G401 (cell line): ENCODE data around the gene MAGOHB. TPM values are rescaled to one million over a fixed set of nuclear protein-coding genes. Genes with fewer than 3 reads are reported as not detected.
"Not testable (repeated sequence)": the region's sequence is repeated elsewhere in the genome, so short reads cannot be mapped to it uniquely, and the experiment has no call there.

ENCODE experiments used
- DNase-seq: peaks from one replicate; pipeline ENCODE4 v3.0.0-alpha.2; 2015; ENCODE audit warnings: low spot score
- in situ Hi-C: cut with HindIII; loops from 2 replicates; pipeline ENCODE4 v1.10.0; 2016; ENCODE audit warnings: low sequenced_read_pairs, mixed read lengths
- total RNA-seq: library from RNA; depleted of rRNA; stranded (reverse); fragments of >200 nt; shearing (Covaris generic); gene quantifications from 2 replicates; pipeline ENCODE4 v1.2.3, GENCODE V29; 2014

Gene MAGOHB
- total RNA-seq, 1 experiment from 2014 or later: 31.3 TPM

- in situ Hi-C loops: no loop called here
- no peak for DNase-seq
Observed at GRCh38 chr12:10615532-10615931, 2.1 kb upstream of the MAGOHB start.

DNA sequence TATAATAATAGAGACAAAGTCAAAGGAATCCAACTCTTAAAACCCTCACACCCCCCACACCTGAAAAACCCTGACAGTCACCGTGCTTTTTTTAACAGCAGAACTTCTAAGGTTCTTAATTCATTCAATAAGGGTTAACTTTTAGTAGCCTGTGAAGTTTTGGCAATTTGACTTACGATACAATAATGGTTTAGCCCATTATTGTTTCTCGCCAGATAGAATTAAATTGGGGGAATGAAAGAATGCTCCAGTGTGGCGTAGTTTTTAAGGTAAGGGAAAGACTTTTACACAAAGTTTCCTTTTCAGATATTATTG, 604 bp upstream of the MAGOHB start:
- DNase-seq: no peak
- in situ Hi-C loops: no loop called here

- in situ Hi-C loops: no loop called here
- no peak for DNase-seq
Observed at GRCh38 chr12:10612984-10613348, 443 bp downstream of the MAGOHB start.

GRCh38 chr12:10612110-10612509, 1.3 kb downstream of the MAGOHB start:
- DNase-seq: no peak
- in situ Hi-C loops: no loop called here

DNA sequence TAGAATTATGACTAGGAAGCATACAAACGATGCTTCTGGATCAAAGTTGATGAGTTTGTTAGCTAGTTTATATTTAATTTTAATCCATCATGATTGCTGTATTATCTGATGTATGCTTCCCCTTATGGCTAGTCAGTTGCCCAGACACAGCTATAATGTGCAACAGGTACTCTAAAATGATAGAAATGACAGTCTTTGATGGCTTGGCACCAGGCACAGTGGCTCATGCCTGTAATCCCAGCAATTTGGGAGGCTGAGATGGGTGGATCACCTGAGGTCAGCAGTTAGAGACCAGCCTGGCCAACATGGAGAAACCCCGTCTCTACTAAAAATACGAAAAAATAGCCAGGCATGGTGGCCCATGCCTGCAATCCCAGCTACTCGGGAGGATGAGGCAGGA, 2.2 kb downstream of the MAGOHB start:
- in situ Hi-C loops, DNase-seq: not testable (repeated sequence)

GRCh38 chr12:10610188-10610587, 3.2 kb downstream of the MAGOHB start:
- in situ Hi-C loops: no loop called here

DNA sequence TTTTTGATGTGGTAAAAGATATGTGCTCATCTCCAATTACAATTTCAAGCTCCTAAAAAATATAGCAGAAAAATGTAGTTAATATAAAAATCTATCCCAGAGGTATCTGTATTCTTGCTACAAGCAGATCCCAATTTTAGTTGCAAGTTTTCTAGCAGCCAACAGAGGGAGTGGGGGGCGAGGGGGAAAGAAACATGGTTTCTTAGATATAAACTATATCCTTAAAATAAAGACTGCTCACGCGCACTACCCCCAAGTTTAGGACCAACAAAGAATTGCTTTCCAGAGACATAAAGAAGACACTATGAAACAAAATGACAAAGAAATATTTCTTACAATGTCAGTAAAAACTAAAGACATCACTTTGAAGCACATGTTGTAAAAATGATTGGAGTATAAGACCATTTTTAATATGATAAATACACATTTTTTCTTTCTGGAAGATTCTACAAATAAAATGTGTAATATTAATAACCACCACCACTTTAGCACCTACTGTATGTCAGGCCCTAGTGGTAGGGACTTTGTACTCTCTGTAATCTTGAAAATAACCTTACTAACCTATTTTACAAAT, 5.4 kb downstream of the MAGOHB start:
- DNase-seq: peak; percentile 2
- in situ Hi-C loops: no loop called here

More at GRCh38 chr12:10610188-10610587, 3.2 kb downstream of the MAGOHB start:
- no peak for DNase-seq

- in situ Hi-C loops: no loop called here
Observed at GRCh38 chr12:10601860-10602259, 11.5 kb downstream of the MAGOHB start.

DNA sequence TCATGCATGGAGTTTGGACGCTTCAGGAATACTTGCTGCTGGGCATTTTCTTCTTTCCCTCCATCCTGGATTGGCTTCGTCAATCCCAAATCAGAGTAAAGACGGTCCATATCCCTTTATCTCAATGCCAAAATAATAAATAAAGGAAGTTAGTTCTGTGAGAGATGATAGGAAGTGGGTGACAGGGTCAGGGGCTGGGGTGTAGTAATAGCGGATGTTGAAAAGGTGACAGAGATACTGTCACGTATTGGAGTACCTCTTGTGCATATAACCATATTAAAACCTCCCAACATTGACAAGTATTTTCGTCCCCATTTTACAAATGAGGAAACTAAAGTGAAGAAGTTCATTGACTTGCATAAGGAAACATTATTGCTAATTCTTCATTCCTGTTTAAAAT, 12.4 kb downstream of the MAGOHB start:
- in situ Hi-C loops: no loop called here
- DNase-seq: no peak

More at GRCh38 chr12:10601860-10602259, 11.5 kb downstream of the MAGOHB start:
- no peak for DNase-seq

- in situ Hi-C loops: no loop called here
Observed at GRCh38 chr12:10595881-10596280, 17.5 kb downstream of the MAGOHB start.

DNA sequence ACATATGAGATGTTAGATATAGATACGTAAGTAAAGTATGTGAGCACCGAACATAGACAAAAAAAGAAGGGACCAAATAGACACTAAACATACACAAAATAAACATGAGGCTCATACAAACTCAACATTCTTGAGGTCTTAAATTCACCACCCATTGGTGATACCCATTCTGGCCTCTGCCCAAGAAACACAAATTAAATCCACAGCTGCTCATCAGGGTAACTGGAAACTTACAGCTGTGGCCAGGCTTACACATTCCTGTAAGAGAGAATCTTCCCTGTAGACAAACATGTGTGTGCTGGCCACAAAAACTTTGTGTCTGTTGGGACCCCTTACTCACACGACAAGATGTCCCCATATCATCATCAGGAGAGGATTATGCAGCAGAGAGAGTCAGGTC, 22.4 kb downstream of the MAGOHB start:
- DNase-seq: no peak
- in situ Hi-C loops: no loop called here

More at GRCh38 chr12:10595881-10596280, 17.5 kb downstream of the MAGOHB start:
- no peak for DNase-seq

DNA sequence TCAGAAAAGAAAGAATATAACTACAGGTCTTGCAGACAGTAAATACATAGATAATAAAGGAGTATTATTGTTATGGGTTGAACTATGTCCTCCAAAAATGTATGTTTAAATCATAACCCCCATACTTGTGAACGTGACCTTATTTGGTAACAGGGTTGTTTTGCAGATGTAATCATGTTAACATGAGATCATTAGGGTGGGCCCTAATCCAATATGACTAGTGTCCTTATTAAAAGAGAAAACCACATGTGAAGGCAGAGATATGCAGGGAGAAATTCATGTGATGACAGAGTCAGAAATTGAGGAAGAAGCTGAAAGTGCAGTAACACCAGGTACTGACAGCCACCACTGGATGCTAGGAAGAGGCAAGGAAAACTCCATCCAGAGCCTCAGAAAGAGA, 29.0 kb downstream of the MAGOHB start:
- no peak for DNase-seq
- in situ Hi-C loops: no loop called here

DNA sequence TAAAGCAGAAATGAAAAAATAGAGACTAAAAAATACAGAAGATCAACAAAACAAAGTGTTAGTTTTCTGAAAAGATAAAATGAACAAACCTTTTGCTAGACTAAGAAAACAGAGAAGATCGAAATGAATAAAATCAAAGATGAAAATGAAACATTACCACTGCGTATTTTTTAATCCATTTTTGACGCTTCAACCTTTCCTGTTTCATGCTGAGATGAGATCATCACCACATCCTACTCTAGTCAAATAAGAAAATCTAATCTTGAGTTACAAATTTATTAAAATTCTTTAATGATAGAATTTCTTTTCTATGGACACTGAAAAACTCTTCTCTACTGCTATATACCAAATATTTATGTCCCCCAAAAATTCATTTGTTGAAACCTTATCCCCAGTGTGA, 30.7 kb downstream of the MAGOHB start:
- in situ Hi-C loops: no loop called here
- DNase-seq: no peak

DNA sequence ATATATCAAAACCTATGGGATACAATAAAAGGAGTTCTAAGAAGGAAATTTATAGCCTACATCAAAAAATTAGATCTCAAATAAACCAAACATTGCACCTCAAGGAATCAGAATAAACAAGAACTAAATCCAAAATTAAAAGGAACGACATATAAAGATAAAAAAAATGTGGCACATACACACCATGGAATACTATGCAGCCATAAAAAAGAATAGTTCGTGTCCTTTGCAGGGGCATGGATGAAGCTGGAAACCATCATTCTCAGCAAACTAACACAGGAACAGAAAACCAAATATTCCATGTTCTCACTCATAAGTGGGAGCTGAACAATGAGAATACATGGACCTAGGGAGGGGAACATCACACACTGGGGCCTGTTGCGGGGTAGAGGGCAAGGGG, 31.3 kb downstream of the MAGOHB start:
- DNase-seq, in situ Hi-C loops: not testable (repeated sequence)

DNA sequence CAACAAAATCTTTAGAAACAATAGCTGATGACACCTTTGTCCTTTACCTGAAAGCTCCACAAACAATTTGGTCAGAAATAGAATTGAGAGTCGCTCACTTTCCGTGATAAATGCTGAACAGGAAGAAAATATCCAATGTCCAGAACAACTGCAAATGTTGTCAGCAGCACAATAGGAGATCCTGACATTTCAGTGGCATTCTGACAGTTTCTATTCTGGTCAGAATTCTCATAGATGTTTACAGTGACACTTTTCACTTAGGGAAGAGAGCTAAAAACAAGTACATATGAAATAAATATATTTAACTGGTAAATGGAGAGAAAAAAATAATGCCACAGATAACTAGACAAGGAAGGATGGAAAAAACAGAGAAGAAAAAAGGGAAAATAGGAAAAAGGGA, 39.1 kb downstream of the MAGOHB start:
- in situ Hi-C loops: no loop called here
- DNase-seq: no peak

DNA sequence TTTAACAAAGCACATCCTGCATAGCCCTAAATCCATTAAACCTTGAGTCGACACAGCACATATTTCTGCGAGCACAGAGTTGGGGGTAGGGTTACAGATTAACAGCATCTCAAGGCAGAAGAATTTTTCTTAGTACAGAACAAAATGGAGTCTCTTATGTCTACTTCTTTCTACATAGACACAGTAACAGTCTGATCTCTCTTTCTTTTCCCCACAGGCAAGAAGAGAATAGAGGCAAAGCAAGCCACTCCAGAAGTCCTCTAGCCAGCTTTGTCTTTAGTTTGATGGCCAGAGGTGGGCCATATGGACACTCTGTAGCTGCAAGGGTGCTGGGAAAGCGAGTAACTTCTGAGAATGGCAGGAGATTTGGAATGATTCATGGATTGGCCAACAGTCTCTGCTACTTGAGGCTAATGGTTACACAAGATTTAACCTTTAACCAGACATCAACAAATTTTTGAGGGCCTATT, 41.4 kb downstream of the MAGOHB start:
- in situ Hi-C loops, DNase-seq: not testable (repeated sequence)

DNA sequence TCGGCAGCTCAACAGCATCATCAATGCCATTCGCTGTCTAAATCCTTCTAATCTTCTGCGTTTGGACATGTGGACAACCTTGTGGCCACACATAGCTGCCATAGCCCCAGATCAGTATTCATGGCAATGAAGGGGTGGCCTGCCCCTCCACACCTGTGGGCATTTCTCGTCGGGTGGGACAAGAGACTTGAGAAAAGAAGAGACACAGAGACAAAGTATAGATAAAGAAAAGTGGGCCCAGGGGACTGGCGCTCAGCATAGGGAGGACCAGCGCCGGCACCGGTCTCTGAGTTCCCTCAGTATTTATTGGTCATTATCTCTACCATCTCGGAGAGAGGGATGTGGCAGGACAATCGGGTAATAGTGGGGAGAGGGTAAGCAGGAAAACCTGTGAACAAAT, 42.3 kb downstream of the MAGOHB start:
- in situ Hi-C loops: no loop called here
- no peak for DNase-seq

DNA sequence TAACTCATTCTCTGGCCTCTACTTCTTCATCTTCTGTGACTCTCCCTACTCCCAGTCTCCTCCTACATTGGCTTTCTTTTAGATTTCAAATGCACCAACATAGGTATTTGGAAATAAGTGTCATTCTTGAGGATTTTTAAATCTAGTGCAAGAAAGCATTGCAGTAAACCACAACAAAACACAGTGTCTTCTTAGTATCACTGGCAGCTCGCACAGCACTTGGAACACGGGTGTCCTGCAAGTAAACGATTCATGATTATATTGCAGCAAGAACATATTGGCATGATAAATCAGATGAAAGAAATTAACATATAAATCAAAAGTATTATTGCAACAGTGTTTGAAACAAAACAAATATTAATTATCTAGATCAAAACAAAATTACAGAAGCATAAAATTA, 45.6 kb downstream of the MAGOHB start:
- in situ Hi-C loops: no loop called here
- DNase-seq: no peak

- DNase-seq: no peak
- in situ Hi-C loops: no loop called here
Observed at GRCh38 chr12:10563966-10564365, 49.4 kb downstream of the MAGOHB start.

DNA sequence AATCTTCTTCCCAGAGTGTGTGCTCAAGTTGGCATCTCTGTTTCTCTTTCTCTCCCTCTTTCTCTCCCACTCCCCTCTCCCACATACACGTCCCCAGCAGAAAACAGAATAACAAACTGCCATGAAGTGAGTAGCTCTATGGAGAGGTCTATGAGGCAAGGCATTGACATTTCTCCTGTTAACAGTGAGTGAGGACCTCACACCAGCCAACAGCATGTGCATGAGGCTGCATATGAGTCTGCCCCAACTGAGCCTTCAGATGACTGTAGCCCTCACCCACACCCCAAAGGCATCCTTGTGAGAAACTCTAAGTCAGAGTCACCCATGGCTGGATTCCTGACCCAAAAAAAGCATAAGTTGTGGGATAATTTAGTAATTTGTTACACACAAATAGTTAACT, 50.4 kb downstream of the MAGOHB start:
- no peak for DNase-seq
- in situ Hi-C loops: no loop called here

- peak; percentile 45 for DNase-seq
- in situ Hi-C loops: no loop called here
Observed at GRCh38 chr12:10562306-10562933, 51.0 kb downstream of the MAGOHB start.
